NCI-H1105 (cell line): ENCODE measurements around the gene INA.

Experiments
- DNase-seq: peaks from one replicate; lab custom pipeline; 2025; lab: John Stamatoyannopoulos, UW

INA gene

DNA sequence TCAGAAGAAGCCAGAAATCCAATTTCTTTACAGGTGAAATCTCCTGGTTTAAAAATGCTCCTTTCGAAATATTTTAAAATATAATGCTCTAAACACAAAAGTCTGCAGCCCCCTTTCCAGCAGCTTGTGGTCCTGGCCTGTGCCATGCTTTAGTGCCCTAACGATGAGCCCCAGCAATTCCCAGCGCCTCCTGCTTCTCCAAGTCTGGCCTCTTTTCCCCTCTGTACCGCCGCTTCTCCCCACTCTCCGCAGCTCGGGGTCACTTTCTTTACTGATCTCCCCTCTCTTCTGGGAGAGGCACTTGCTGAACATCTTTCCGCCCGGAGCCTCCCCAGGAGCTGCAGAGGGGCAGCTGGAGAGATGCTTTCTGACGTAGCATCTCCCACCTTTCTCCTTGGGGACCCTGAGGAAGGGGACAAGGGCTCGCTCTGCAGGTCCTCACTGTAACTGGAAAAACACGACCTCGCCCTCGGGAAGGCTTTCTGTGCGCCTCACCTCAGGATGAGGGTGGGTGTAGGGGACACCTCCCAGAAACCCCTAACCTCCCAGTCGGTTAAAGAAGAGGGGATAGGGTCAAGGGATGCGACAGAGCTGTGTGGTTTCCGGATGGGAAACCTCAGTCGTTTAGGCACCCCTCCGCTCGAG lies 565 bp upstream of the INA start:
- DNase-seq: no peak

- no peak for DNase-seq
Observed at GRCh38 chr10:103277713-103278536, 987 bp downstream of the INA start.

DNA sequence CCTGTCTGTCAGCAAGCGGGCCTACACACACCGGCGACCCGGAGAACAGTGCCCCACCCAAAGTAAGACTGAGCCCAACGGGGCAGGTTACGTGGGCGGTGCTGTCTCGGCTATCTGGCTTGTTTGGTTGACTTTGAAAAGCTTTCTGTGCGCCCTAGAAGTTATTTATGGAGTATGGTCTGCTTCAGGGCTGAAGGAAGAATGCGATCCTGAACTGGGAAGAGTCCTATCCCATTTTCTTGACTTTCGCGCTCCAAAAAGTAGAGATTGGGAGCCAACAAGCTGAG lies 1.5 kb downstream of the INA start:
- DNase-seq: no peak

DNA sequence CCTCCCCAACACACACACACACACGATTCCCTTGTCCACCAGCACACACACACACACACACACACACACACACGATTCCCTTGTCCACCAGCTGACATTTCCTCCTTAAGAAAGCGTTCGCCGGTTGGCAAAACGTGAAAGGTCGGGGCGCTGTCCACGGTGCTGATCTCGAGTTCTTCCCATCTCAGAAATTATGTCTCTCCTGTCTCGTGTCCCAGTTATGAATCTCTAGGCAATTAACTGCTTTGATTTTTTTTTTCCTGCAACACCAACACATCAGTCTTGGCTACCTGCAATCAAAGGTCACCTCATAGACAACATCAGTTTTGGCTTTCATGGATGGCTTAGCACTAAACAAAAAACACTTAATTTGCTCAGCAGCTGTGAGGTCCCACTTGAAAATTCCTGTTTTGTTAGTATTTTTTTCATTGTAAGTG lies 1.9 kb downstream of the INA start:
- no peak for DNase-seq

DNA sequence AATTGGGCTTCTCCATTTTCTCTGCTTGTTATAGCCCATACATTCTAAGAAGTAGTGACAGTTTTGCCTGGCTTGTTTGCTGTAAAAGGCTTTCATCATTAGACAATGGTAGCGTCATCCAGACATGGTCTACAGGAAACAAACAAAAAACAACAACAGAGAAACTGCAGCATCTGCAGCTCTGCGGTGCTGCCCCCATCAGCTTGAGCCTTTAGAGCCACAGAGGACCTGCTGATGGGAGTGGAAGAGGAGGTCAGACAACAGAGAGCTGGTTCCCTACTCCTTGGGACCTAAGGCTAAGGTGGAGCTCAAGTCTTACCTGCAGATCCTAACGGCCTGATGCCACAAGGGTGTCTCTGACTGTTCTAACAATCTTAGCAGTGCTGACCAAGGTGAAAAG lies 3.1 kb downstream of the INA start:
- no peak for DNase-seq

- no peak for DNase-seq
Observed at GRCh38 chr10:103280506-103280905, 3.6 kb downstream of the INA start.

- DNase-seq: peak; percentile 82
Observed at GRCh38 chr10:103281753-103282152, 4.8 kb downstream of the INA start.

GRCh38 chr10:103282961-103283360 lies 6.0 kb downstream of the INA start:
- DNase-seq: no peak

- no peak for DNase-seq
Observed at GRCh38 chr10:103284170-103284569, 7.2 kb downstream of the INA start.

DNA sequence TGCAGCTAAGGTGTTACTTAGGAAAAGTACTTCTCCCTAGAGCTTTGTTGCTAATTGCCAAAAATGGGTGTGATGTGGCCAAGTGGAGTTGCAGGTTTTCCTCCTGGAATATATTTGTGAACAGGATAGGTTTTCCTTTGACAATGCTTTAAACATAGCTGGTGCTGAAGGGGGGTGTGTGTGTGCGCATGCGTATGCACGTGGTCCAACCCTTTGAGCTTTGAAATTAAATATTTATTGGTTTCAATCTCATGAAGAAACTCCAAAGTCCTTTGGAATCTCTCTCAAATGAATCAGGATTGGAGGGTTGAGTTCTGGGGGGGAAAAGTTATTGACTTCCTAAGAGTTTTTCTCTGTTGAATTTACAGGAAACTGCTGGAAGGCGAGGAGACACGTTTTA lies 11.1 kb downstream of the INA start:
- no peak for DNase-seq

- DNase-seq: no peak
Observed at GRCh38 chr10:103291588-103291987, 14.7 kb downstream of the INA start.

- no peak for DNase-seq
Observed at GRCh38 chr10:103295374-103296015, 18.6 kb downstream of the INA start.

DNA sequence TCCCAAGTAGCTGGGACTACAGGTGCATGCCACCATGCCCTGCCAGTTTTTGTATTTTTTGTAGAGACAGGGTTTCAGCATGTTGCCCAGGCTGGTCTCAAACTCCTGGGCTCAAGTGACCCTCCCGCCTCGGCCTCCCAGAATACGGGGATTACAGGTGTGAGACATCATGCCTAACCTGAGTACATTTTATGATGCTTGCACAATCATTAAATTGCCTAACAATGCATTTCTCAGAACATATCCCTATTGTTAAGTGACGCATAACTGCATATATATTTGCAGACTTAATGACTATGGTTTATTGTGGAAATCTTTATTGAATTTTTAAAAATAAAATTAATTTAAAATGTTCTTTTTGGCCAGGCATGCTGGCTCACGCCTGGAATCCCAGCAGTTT lies 30.7 kb downstream of the INA start:
- DNase-seq: no peak

DNA sequence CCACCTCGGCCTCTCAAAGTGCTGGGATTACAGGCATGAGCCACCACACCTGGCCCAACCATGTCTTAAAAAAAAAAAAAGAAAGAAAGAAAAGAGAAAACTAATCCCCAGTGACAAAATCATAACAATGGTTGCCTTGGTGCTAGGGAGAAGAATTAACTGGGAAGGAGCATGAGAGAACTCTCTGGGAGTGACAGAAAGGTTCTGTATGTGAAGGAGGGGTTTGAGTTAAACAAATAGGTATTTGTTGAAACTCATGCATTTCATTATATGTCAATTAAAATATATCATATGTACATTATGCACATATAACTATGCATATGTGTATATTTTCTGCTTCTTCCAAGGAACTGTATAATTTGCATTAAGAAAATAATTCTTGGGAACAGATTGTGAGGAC lies 33.3 kb downstream of the INA start:
- DNase-seq: no peak

DNA sequence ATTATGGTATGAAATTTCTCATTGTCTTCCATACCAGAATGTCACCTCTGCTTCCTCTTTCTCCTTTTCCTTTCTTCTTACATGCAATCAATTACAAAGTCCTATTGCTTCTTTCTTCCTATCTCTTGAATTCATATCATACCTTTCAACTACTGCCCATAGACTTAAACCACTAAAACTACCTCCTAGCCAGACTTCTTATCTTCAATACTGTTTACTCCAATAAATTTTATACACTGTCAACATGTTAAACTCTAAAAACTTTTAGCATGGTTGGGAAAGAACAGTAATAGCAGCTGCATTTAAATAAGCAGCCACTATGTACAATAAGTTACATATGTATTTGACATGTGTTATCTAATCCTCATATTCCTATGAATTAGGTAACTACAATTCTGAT lies 39.1 kb downstream of the INA start:
- no peak for DNase-seq

DNA sequence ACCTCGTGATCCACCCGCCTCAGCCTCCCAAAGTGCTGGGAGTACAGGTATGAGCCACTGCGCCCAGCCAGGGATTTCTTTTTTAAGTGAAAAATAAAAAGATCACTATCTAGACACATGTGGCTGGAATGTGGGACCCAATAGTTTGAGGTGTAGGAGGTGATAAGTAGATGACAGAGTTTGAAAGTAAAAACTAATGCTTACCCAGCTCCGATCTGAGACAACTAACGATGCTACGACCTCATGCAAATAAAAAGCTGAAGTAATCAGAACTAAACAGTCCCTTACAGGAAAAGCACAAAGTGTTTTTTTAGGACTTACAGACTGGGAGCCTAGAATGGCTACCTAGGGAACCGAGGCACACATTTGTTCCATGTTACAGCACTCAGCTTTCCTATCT lies 51.0 kb downstream of the INA start:
- DNase-seq: no peak

DNA sequence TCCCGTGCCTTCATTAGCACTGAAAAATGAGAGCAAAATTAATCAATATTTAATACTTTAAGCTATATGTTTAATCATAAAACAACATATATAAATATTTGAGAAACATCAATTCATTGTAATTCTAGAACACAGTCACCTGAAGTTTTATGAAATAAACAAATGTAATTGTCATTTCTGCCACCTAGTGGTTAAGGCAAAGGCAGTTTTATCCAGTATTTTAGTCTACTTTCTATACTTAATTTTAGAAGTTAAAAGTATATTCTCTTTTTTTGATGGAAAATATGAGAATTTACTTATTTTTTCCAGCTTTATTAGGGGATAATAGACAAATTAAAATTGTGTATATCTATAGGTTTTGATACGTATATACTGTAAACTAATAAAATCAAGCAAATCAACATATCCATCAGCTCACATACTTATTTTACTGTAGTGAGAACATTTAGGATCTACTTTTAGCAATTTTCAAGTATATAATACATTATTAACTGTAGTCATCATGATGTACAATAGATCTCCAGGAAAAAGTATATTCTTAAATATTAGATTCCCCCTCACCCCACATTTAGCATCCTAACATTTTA lies 57.1 kb downstream of the INA start:
- no peak for DNase-seq

GRCh38 chr10:103334567-103334966 lies 57.6 kb downstream of the INA start:
- DNase-seq: no peak

GRCh38 chr10:103336370-103336769 lies 59.4 kb downstream of the INA start:
- no peak for DNase-seq
